Body of pancreas (tissue), 4 donors: ENCODE results near the gene GSG1L. TPM values are rescaled to one million over a fixed set of nuclear protein-coding genes. Genes with fewer than 3 reads are reported as not detected.

Experiments
- ATAC-seq: fragments of 150-250 bp; one replicate; pipeline ENCODE4 v1.9.1; 2016
- DNase-seq, 4 donors: peaks; one replicate each; pipeline ENCODE4 v3.0.0-alpha.2; 2019
- H3K27ac ChIP-seq, 4 donors: fragments of 200-600 bp; sonication (generic); 1 replicate in 3 of 4; 2 replicates in 1 of 4; pipeline versions ENCODE4 v1.5.1 to v1.6.1; 2016 to 2019; ENCODE audit warnings: mild to moderate bottlenecking in 1 of 4, mixed read lengths in 1 of 4, moderate library complexity in 1 of 4
- H3K27me3 ChIP-seq, 2 donors: fragments of 200-600 bp; sonication (generic); one replicate each; pipeline ENCODE4 v1.6.0; 2016; ENCODE audit warnings: mild to moderate bottlenecking in 1 of 2
- H3K36me3 ChIP-seq, 2 donors: fragments of 200-600 bp; sonication (generic); replicated peaks in 1 of 2; 2 replicates each; pipeline ENCODE4 v1.5.1; 2016; ENCODE audit warnings: low read depth in 2 of 2; ENCODE audit not compliant: insufficient read depth in 1 of 2
- H3K4me1 ChIP-seq: fragments of 200-600 bp; sonication (generic); one replicate; pipeline ENCODE4 v1.6.0; 2016
- H3K4me3 ChIP-seq, 2 donors: fragments of 200-600 bp; sonication (generic); 1 replicate in 1 of 2; 2 replicates in 1 of 2; pipeline ENCODE4 v1.5.1; 2016 to 2019
- H3K9me3 ChIP-seq, 3 donors: fragments of 200-600 bp; sonication (generic); 1 replicate in 2 of 3; 2 replicates in 1 of 3; pipeline ENCODE4 v1.5.1; 2016
- CTCF ChIP-seq, 7 experiments: fragments of 450-650 bp in 4 of 7; fragments of 200-600 bp in 3 of 7; sonication (generic) in 3 of 7; IDR thresholded peaks; one replicate each; pipeline ENCODE4 v1.5.1; 2016 to 2019; ENCODE audit warnings: antibody characterized with exemption in 7 of 7
- POLR2A ChIP-seq, 3 donors: fragments of 450-650 bp; IDR thresholded peaks; one replicate each; pipeline ENCODE4 v1.6.1; 2016; ENCODE audit warnings: antibody characterized with exemption in 3 of 3, mild to moderate bottlenecking in 2 of 3
- WGBS, 2 donors: methylation state at CpG; one replicate each; pipeline ENCODE4 v1.1.5; 2017; 5-methylcytosine and 5-hydroxymethylcytosine counted together
- intact Hi-C: fragments of 100-400 bp; cut with DNase I; formaldehyde crosslinking; loops from one replicate; pipeline ENCODE4 v1.15.1; 2023
- total RNA-seq, 2 donors: library from RNA; depleted of rRNA; stranded (reverse); fragments of >200 nt; gene quantifications; one replicate each; pipeline ENCODE4 v1.1.0, GENCODE V29; 2016

The GSG1L gene
- total RNA-seq, 2 donors from 2014 or later = not detected

DNA sequence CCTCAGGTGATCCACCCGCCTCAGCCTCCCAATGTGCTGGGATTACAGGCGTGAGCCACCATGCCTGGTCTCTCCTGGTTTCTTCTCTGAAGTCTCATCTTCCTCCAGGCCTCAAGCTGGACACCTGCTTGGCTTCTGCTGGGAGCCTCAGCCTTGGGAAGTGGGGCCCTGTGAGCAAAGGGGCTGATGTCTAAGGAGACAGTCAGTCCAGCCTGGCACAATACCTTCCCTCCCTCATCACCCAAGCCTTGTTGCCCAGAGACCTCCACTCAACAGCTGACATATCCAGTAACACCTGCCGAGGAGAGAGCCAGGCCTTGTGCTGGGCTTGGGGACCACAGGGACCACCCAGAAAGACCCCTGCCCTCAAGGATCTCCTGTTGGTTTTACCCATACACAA is 251.6 kb downstream of the GSG1L start:
- 47 to 73% methylated on average over 2 of the region's 3 CpGs for WGBS, 2 donors
- ATAC-seq (no peak), DNase-seq (no peak)
- Histone ChIP-seq H3K9me3 (no peaks in the 10 kb centered on the region), H3K36me3 (no peaks in the 10 kb centered on the region), H3K27ac (no peak overlapping the region), H3K4me1 (no peaks in the 10 kb centered on the region), H3K4me3 (no peak overlapping the region), H3K27me3 (no peaks in the 10 kb centered on the region)
- TF ChIP-seq CTCF (IDR thresholded peaks at IDR 0.05) (no peak), POLR2A (IDR thresholded peaks at IDR 0.05) (no peak)
- intact Hi-C loops = no loop called here

GRCh38 chr16:27806986-27807385 is 256.5 kb downstream of the GSG1L start:
- no peaks in the 10 kb centered on the region for H3K4me1 ChIP-seq
- no peaks in the 10 kb centered on the region for H3K36me3 ChIP-seq
- H3K27ac ChIP-seq = no peak overlapping the region
- ATAC-seq (no peak), DNase-seq (no peak)
- intact Hi-C loops = no loop called here
- no peak overlapping the region for H3K4me3 ChIP-seq
- WGBS, 2 donors = 40 to 47% methylated on average over 5 of the region's 5 CpGs
- H3K9me3 ChIP-seq = no peaks in the 10 kb centered on the region
- no peaks in the 10 kb centered on the region for H3K27me3 ChIP-seq
- no peak for TF ChIP-seq CTCF (IDR thresholded peaks at IDR 0.05)
- TF ChIP-seq POLR2A (IDR thresholded peaks at IDR 0.05) = no peak

DNA sequence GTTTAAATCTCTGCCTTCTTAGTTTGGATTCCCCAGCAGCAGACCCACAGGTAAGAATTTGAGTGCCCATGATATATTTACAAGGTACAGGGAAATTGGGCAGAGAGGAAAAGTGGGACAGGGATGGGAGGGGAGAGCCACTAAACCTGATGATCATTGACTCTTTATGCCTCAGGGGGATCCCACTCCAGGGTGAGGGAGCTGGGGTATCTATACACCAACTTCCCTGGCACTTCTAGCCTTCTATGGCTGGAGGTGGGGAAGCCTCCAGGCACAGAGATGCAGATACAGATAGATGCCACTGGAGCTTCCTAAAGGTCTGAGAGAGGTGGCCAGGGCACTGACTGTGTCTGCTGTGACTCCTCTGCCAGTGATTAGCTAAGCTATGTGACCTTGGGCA is 257.1 kb downstream of the GSG1L start:
- intact Hi-C loops = no loop called here
- no peak for TF ChIP-seq CTCF (IDR thresholded peaks at IDR 0.05)
- no peak for TF ChIP-seq POLR2A (IDR thresholded peaks at IDR 0.05)

DNA sequence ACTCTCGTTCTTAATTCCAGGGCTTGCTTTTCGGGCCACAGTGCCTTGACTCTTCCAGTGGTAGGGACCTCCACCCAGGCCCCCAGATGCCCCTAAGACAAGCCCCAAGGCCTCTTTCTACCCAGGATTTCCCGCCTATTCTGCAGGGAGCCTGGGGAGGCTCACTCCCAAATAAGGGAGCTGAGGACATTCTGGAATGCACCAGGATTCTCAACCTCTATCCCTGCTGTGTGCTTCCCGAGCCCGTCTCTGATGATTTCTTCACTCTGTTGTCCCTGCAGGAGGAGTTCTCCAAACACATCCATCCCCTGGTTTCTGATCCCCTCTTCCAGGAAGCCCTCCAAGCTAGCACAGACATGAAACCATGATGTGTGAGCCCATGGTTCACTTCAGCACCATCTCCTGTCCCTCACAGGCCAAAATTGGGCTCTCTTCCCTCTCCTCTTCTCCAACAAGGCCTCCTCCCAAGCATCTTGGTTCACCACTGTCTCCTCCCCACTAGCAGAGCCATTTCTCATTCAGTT is 257.6 kb downstream of the GSG1L start:
- TF ChIP-seq POLR2A (IDR thresholded peaks at IDR 0.05) = no peak
- no peak for TF ChIP-seq CTCF (IDR thresholded peaks at IDR 0.05)
- Histone ChIP-seq H3K27me3 (no peaks in the 10 kb centered on the region), H3K27ac (no peak overlapping the region), H3K36me3 (no peaks in the 10 kb centered on the region), H3K4me1 (no peaks in the 10 kb centered on the region), H3K9me3 (no peaks in the 10 kb centered on the region), H3K4me3 (no peak overlapping the region)
- 47 to 57% methylated on average over 5 of the region's 5 CpGs for WGBS, 2 donors
- DNase-seq (no peak), ATAC-seq (no peak)
- intact Hi-C loops = no loop called here

More for the DNA sequence above, 257.1 kb downstream of the GSG1L start:
- no peak overlapping the region for H3K27ac ChIP-seq
- DNase-seq = no peak
- H3K27me3 ChIP-seq = no peaks in the 10 kb centered on the region
- H3K4me3 ChIP-seq = no peak overlapping the region
- no peaks in the 10 kb centered on the region for H3K4me1 ChIP-seq
- no peaks in the 10 kb centered on the region for H3K36me3 ChIP-seq
- no peak for ATAC-seq
- no peaks in the 10 kb centered on the region for H3K9me3 ChIP-seq

DNA sequence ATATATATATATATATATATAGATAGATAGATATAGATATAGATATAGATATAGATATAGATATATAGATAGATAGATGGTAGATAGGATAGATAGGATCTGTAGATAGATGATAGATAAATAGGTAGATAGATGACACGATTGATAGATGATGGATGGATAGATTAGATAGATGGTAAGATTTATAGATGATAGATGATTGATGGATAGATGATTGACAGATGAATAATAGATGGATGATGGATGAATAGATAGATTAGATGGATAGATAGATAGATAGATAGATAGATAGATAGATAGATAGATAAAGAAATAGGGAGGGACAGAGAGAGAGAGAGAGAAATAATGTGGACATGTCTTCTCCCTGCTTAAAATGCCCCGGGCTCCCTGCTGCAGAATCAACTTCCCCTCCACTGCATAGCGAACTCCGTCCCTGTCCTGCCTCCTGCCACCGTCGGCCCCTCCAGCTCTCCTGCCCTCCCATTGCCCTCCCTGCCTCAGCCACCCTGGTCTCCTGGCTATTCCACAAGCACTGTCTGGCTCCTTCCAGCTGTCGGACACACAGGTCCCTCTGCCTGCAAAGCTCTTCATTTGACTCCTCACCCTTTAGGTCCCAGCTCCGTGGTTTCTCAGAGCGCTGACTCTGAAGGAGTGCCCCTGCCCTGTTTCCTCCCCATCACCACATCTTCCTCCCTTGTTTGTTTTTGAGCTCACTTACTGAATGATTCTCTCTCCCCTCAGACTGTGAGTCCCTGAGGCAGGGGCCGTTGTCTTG is 259.6 kb downstream of the GSG1L start:
- H3K9me3 ChIP-seq = no peaks in the 10 kb centered on the region
- H3K4me1 ChIP-seq = no peaks in the 10 kb centered on the region
- DNase-seq (no peak), ATAC-seq (no peak)
- intact Hi-C loops = no loop called here
- no peaks in the 10 kb centered on the region for H3K27me3 ChIP-seq
- no peaks in the 10 kb centered on the region for H3K36me3 ChIP-seq
- 16 to 24% methylated on average over 10 of the region's 10 CpGs for whole genome bisulfite sequencing, 2 donors
- H3K4me3 ChIP-seq = no peak overlapping the region
- TF ChIP-seq CTCF (IDR thresholded peaks at IDR 0.05) = no peak
- TF ChIP-seq POLR2A (IDR thresholded peaks at IDR 0.05) = no peak
- no peak overlapping the region for H3K27ac ChIP-seq
